GM18502 (cell line): ENCODE results near the gene DNAJC9.

ENCODE experiments used
- ATAC-seq: cut with Tn5 transposase; IDR thresholded peaks from one replicate; pipeline ENCODE4 v1.9.1; 2021; ENCODE audit warnings: mild to moderate bottlenecking; ENCODE audit not compliant: unreplicated experiment, poor library complexity

DNAJC9 gene

GRCh38 chr10:73244866-73245477, 2.1 kb downstream of the DNAJC9 start:
- ATAC-seq = no peak

DNA sequence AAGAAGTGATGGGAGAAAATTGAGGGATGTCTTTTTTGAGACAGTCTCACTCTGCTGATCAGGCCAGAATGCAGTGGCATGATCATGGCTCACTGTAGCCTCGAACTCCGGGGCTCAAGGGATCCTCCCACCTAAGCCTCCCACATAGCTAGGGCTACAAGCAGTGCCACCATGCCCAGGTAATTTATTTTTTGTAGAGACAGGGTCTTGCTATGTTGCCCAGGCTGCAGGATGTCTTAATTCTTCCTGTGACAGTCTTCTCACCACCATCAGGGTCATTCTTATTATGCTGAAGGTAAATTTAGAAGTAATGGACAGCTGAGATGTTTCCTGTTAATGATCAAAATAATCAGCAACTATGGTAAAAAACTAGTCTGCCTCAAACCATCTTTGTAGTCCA, 7.1 kb downstream of the DNAJC9 start:
- ATAC-seq = no peak

- no peak for ATAC-seq
Measured at GRCh38 chr10:73238990-73239566, 8.0 kb downstream of the DNAJC9 start.

DNA sequence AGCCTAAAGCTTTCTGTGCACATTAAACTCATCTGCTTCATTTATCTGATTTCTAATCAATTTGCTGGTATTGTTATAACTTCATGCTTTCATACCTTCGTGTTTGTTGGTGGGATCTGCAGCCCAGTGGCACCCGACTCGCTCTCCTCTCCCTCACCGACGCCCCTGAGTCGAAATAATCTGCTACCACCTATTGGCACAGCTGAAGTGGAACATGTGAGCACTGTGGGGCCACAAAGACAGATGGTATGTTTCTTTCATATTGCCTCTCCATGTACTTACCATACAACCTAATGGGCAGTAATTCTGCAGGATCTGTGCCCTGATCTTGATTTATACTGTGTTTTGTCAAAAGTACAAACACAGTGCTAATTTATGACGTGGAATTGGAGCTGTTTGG, 12.4 kb downstream of the DNAJC9 start:
- no peak for ATAC-seq

- ATAC-seq = no peak
Measured at GRCh38 chr10:73233883-73234282, 13.2 kb downstream of the DNAJC9 start.

GRCh38 chr10:73232887-73233286, 14.2 kb downstream of the DNAJC9 start:
- ATAC-seq = no peak

DNA sequence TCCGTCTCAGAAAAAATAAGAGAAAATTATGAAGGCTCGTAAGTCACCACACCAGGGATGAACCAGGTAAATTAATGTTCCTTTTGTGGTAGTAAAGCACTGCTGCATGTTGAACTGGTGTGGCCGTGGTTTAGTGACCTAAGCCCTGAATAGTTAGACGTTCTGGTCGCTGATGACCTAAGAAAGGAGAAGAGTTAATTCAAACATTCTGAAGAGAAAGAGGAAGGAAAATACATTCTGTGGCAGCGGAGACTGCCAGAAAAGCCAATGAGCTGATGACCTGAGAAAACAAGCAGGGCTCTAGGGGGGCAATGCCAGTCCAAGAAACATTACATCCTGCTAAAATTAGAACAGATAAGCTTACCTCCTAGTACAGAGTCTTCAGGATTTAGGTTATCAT, 17.5 kb downstream of the DNAJC9 start:
- ATAC-seq = no peak

- no peak for ATAC-seq
Measured at GRCh38 chr10:73228247-73228646, 18.8 kb downstream of the DNAJC9 start.

GRCh38 chr10:73226663-73227062, 20.4 kb downstream of the DNAJC9 start:
- no peak for ATAC-seq

- ATAC-seq = no peak
Measured at GRCh38 chr10:73225518-73225917, 21.5 kb downstream of the DNAJC9 start.

DNA sequence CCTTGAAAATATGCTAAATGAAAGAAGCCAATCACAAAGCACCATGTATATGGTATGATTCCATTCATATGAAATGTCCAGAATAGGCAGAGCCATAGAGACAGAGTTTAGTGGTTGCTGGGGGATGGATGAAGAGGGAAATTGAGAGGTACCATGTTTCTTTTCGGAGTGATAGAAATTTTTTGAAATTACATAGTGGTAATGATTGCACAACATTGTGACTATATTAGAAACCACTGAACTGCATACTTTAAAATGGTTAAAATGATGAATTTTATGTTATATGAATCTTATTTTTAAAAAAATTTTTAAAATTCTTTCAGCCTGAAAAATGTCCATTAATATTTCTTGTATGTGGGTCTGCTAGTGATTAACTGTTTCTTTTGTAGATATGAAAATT, 26.1 kb downstream of the DNAJC9 start:
- ATAC-seq = no peak

- no peak for ATAC-seq
Measured at GRCh38 chr10:73219384-73219783, 27.7 kb downstream of the DNAJC9 start.

DNA sequence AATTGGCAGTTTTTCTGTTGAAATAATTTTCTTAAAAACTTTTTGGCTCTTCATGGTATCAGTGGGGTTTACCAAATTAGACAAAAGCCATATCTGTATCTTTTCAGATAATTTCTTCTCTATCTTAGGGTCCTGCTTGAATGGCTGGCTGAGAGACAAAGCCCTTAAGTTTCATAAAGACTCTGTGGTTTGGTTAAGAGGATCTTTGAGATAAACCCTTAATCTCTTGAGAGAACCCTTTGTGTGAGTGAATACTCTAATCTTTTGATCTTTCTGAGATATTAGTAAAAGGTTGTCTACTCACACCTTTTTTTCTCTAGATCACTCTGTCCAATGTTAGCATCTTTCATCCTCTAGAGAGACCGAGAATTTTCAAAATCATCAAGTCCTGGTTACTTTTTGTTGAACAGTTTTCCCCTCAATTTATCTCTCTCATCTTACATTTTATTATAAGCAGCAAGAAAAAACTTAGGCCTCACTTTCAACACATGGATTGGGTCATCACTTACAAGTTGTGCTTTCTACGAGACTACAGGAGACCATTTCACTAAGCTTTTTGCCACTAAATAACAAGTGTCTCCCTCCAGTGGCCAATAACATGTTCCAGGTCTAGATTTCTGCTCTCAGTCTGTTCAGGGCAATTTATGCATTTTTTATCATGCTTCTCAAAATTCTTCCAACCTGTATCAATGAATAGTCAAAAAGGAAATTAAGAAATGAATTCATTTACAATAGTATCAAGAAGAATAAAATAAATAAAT, 28.4 kb downstream of the DNAJC9 start:
- no peak for ATAC-seq

GRCh38 chr10:73217628-73218027, 29.4 kb downstream of the DNAJC9 start:
- no peak for ATAC-seq

DNA sequence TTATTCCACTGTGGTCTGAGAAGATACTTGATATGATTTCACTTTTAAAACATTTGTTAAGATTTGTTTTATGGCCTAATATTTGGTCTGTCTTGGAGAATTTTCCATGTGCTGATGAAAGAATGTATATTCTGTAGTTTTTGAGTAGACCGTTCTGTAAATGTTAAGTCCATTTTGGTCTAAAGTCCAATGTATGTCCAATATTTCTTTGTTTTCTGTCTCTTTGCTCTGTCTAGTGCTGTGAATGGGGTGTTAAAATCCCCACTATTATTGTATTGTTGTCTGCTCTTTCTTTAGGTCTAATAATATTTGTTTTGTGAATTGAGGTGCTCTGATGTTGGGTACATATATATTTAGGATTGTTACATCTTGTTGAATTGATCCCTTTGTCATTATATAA, 31.3 kb downstream of the DNAJC9 start:
- ATAC-seq = no peak

DNA sequence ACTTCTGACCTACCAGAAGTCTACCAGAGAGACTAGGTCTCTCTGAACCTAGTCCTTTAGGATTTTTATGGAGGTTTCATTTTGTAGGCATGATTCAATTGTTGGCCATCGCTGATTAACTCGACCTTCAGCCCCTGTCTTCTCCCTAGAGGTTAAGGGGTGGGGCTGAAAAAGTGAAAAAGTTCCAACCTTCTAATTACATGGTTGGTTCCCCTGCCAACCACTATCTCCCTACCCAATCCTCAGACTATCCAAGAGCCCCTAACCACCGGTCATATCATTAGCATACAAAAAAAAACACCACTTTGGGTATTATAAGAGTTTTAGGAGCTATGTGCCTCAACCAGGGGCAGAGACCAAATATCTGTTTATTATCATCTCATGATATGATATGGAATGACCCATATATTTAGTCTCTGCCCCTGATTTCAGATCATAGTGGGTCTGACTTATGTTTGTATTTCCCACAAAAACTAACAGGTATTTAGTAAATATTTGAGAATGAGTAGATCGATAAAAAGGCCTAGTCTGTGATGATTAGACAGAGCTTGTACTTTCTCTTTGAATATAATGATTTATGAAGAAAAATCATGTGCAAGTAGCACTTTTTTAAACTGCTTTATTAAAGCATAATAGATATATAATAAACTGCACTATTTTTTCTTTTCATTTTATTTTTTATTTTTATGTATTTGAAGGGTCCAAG, 35.8 kb downstream of the DNAJC9 start:
- ATAC-seq = no peak

DNA sequence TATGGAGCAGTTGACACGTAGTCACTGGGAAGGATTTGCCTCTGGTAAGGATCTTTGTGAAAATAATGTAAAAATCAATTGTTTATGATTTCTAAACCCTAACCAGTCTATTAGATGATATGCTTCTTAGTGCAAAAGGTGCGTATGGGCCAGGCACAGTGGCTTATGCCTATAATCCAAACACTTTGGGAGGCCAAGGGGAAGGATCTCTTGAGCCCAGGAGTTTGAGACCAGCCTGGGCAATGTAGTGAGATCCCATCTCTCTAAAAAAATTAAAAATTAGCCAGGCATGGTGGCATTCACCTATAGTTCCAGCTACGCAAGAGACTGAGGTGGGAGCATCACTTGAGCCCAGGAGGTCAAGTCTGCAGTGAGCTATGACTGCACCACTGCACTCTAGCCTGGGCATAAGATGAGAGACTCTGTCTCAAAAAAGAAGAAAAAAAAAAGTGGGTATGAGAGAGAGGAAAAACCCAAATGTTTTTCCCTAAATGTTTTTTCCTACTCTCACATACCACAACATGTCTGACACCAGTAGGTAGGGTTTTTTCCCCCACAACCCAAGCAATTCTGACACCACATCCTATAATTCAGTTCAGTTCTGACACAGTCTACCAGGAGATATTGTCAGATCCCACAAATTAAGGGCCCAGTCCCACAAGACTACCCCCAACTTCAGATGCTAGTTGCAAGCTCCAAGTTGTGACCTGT, 36.5 kb downstream of the DNAJC9 start:
- ATAC-seq = no peak

GRCh38 chr10:73209705-73210104, 37.4 kb downstream of the DNAJC9 start:
- no peak for ATAC-seq

GRCh38 chr10:73207883-73208282, 39.2 kb downstream of the DNAJC9 start:
- no peak for ATAC-seq

GRCh38 chr10:73206385-73206784, 40.7 kb downstream of the DNAJC9 start:
- no peak for ATAC-seq

DNA sequence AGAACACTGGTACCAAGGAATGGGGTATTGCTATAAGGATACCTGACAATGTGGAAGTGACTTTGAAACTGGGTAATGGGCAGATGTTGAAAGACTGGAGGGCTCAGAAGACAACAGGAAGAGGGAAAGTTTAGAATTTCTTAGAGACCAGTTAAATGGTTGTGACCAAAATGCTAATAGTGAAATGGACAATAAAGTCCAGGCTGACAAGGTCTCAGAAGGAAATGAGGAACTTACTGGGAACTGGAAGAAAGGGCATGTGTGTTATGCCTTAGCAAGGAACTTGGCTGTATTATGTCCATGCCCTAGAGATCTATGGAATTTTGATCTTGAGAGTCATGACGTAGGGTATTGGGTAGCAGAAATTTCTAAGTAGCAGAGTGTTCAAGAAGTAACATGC, 41.2 kb downstream of the DNAJC9 start:
- no peak for ATAC-seq
